Colonic mucosa (tissue), 4 donors: ENCODE measurements around the gene PTPRM. TPM values are rescaled to one million over a fixed set of nuclear protein-coding genes. Genes with fewer than 3 reads are reported as not detected.

Experiments used
- DNase-seq: peaks from one replicate; pipeline ENCODE4 v3.0.0-alpha.2; 2020
- H3K27ac ChIP-seq: fragments of 200-600 bp; one replicate; pipeline ENCODE4 v1.8.0; 2021
- H3K27me3 ChIP-seq: fragments of 200-600 bp; one replicate; pipeline ENCODE4 v1.8.0; 2021
- H3K36me3 ChIP-seq: fragments of 200-600 bp; one replicate; pipeline ENCODE4 v1.8.0; 2021
- H3K4me1 ChIP-seq: fragments of 200-600 bp; one replicate; pipeline ENCODE4 v1.8.0; 2021; ENCODE audit warnings: mild to moderate bottlenecking
- H3K4me3 ChIP-seq: fragments of 200-600 bp; one replicate; pipeline ENCODE4 v1.8.0; 2021
- H3K9ac ChIP-seq, 2 donors: one replicate each; pipeline ENCODE4 v1.7.0; 2013; ENCODE audit warnings: control low read depth in 2 of 2, low read depth in 2 of 2, low read length in 2 of 2
- H3K9me3 ChIP-seq: fragments of 200-600 bp; one replicate; pipeline ENCODE4 v1.8.0; 2021
- intact Hi-C: fragments of 100-400 bp; cut with DNase I; formaldehyde crosslinking; loops from one replicate; pipeline ENCODE4 v1.14.1; 2022
- total RNA-seq, 2 donors: library from RNA; stranded (reverse); fragmentation: NEBNext Ultra II Directional in 1 of 2; extraction: Animal tissue kit (Norgen Biotek cat#: 25700) in 1 of 2; gene quantifications; one replicate each; pipeline ENCODE4 v1.2.1, GENCODE V29; 2021
- TF ChIP-seq, protein P1 (sequence below): fragments of 200-600 bp; IDR thresholded peaks from one replicate; pipeline ENCODE4 v1.8.0; 2022; ENCODE audit warnings: antibody characterized with exemption, mild to moderate bottlenecking
- donor health status: healthy.
- donor health status: DM: no; HTN: no; CAD: no.
- donor health status: DM: no; HTN: no; CAD: no.

PTPRM gene
- total RNA-seq, 2 donors from 2014 or later: 8.1 to 13.9 TPM

DNA sequence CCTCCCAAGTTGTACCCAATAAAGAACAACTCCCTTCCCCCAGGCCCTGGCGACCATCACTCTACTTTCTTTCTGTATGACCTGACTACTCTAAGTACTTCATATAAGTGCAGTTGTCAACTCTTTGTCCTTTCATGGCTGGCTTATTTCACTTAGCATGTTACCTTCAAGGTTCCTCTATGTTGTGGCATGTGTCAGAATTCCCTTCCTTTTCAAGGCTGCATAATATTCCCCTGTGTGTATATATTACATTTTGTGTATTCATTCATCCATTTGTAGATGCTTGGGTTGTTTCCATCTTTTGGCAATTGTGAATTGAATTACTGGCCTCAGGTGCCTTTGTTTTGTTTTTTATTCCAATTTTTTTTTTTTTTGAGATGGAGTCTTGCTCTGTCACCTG, 860.2 kb downstream of the PTPRM start:
- TF ChIP-seq, protein P1, sequence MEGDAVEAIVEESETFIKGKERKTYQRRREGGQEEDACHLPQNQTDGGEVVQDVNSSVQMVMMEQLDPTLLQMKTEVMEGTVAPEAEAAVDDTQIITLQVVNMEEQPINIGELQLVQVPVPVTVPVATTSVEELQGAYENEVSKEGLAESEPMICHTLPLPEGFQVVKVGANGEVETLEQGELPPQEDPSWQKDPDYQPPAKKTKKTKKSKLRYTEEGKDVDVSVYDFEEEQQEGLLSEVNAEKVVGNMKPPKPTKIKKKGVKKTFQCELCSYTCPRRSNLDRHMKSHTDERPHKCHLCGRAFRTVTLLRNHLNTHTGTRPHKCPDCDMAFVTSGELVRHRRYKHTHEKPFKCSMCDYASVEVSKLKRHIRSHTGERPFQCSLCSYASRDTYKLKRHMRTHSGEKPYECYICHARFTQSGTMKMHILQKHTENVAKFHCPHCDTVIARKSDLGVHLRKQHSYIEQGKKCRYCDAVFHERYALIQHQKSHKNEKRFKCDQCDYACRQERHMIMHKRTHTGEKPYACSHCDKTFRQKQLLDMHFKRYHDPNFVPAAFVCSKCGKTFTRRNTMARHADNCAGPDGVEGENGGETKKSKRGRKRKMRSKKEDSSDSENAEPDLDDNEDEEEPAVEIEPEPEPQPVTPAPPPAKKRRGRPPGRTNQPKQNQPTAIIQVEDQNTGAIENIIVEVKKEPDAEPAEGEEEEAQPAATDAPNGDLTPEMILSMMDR: no peak
- no peak overlapping the region for H3K4me3 ChIP-seq
- H3K36me3 ChIP-seq: no peaks in the 10 kb centered on the region
- H3K27ac ChIP-seq: no peak overlapping the region
- H3K27me3 ChIP-seq: no peaks in the 10 kb centered on the region
- no peaks in the 10 kb centered on the region for H3K9me3 ChIP-seq
- H3K4me1 ChIP-seq: no peaks in the 10 kb centered on the region
- DNase-seq: no peak
- intact Hi-C loops: no loop called here
- no peak overlapping the region for H3K9ac ChIP-seq

DNA sequence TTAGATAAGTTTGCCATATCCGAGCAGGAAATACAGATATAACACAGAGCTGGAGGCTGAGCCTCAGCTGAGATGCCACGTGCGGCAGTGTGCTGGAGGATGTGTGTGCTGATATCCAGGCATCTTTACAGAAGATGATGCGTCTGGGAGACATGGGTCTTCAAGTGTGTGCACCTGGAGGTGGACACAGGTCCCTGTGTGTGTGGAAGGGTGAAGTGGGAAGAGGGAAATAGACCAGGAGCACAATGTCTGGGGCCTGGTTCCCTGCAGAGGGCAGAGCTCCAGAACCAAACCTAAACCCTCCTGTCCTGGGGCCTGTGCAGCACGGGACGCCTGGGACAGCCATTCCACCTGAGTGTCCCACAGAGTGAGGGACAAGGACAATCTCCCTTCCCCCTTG, 861.8 kb downstream of the PTPRM start:
- TF ChIP-seq, protein P1: no peak
- no peak overlapping the region for H3K4me3 ChIP-seq
- no peak for DNase-seq
- H3K4me1 ChIP-seq: no peaks in the 10 kb centered on the region
- H3K36me3 ChIP-seq: no peaks in the 10 kb centered on the region
- no peak overlapping the region for H3K27ac ChIP-seq
- no peak overlapping the region for H3K9ac ChIP-seq
- H3K27me3 ChIP-seq: no peaks in the 10 kb centered on the region
- intact Hi-C loops: no loop called here
- no peaks in the 10 kb centered on the region for H3K9me3 ChIP-seq

DNA sequence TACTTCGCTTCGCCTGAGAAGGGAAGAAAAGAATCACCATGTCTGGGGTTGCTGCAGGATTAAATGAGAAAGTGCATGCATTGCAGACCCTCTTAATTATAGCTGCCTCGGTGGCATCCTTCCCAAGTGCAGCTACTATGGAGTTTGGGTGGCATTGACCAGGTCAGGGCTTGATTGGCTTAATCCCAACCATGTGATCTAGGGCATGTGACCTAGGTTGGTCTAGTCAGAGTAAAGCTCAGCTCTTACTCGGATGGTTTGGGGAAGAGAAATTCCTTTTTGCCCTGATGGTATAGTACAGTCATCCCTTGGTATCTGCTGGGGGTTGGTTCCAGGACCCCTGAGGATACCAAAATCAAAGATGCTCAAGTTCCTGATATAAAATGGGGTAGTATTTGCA, 863.9 kb downstream of the PTPRM start:
- H3K27ac ChIP-seq: no peak overlapping the region
- H3K4me3 ChIP-seq: no peak overlapping the region
- no peak overlapping the region for H3K9ac ChIP-seq
- DNase-seq: no peak
- H3K9me3 ChIP-seq: no peaks in the 10 kb centered on the region
- intact Hi-C loops: no loop called here
- H3K4me1 ChIP-seq: no peaks in the 10 kb centered on the region
- TF ChIP-seq, protein P1: no peak
- no peaks in the 10 kb centered on the region for H3K36me3 ChIP-seq
- H3K27me3 ChIP-seq: no peaks in the 10 kb centered on the region

DNA sequence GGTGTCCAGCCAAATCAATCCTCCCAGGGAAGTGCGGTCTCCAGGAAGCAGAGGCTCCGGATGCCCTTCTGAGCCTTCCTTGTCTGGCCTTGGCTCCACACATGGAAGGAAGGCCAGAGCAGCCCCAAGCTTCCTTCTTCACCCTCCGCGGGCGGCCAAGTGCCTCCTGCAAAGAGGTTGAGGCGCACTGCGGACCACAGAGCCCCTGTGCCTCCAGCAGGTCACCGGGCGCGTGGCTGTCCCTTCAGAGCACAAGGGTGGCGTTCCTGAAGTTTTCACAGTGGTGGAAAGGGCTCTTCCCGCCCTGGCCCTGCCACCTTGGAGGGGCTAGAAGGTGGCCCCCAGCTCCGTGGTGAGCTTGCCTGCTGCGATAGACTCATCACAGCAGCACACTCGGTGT, 866.2 kb downstream of the PTPRM start:
- no peak for DNase-seq
- intact Hi-C loops: no loop called here
- TF ChIP-seq, protein P1: no peak

DNA sequence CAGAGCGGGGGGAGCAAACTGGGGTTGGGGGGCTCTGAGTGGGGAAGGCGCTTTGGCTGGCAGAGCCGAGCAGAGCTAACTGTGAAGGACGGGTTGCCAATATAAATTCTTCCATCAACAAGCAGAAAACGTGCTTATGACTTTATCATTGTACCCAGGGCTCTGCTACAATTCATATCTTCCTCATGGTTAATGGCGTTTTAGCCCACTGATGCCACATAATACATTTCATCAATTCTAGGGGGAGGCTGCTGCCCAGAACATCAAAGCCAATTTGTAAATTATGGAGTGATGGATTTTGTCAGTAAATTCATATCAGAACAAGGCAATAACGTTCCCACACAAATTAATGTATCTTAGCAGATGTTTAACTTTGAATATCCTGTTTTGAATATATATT, 866.7 kb downstream of the PTPRM start:
- Histone ChIP-seq H3K27me3 (no peaks in the 10 kb centered on the region), H3K9me3 (no peaks in the 10 kb centered on the region), H3K4me1 (no peaks in the 10 kb centered on the region), H3K4me3 (no peak overlapping the region), H3K27ac (no peak overlapping the region), H3K36me3 (no peaks in the 10 kb centered on the region), H3K9ac (no peak overlapping the region)
- intact Hi-C loops: no loop called here
- TF ChIP-seq, protein P1: no peak
- DNase-seq: no peak

More for the DNA sequence above, 866.2 kb downstream of the PTPRM start:
- no peak overlapping the region for H3K9ac ChIP-seq
- H3K4me1 ChIP-seq: no peaks in the 10 kb centered on the region
- no peaks in the 10 kb centered on the region for H3K9me3 ChIP-seq
- no peaks in the 10 kb centered on the region for H3K36me3 ChIP-seq
- no peak overlapping the region for H3K4me3 ChIP-seq
- H3K27ac ChIP-seq: no peak overlapping the region
- no peaks in the 10 kb centered on the region for H3K27me3 ChIP-seq

DNA sequence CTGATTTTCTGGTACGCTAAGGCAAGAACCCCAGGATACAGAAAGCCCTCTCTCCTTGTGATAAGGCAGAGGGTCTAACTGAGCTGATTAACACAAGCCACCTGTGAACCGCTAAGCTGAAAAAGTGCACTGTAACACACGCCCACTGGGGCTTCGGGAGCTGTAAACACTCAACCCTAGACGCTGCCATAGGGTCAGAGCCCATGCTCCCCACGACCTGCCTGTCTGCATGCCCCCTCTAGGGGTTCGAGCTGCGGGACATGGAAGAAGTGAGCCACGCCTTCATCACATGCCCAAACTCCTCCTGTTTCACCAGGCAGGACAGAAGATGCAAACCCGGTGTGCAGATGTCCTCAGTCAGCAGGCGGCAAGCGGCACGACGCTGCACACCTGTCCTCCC, 868.3 kb downstream of the PTPRM start:
- Histone ChIP-seq H3K9ac (no peak overlapping the region), H3K4me3 (no peak overlapping the region), H3K4me1 (no peaks in the 10 kb centered on the region), H3K9me3 (no peaks in the 10 kb centered on the region), H3K27me3 (no peaks in the 10 kb centered on the region), H3K27ac (no peak overlapping the region), H3K36me3 (no peaks in the 10 kb centered on the region)
- DNase-seq: no peak
- TF ChIP-seq, protein P1: no peak
- intact Hi-C loops: no loop called here
